Endometrial microvascular endothelial cells (primary cell): ENCODE measurements around the gene L1CAM. TPM values are rescaled to one million over a fixed set of nuclear protein-coding genes. Genes with fewer than 3 reads are reported as not detected.

ENCODE experiments used
- in situ Hi-C: cut with HindIII; loops from 2 replicates; pipeline ENCODE4 v1.10.0; 2017; ENCODE audit warnings: low sequenced_read_pairs, low pct_unique_long_range_greater_than_20kb; ENCODE audit errors: inconsistent ontology term
- total RNA-seq: library from RNA; depleted of rRNA; stranded (reverse); fragments of >200 nt; gene quantifications from one replicate; pipeline ENCODE4 v1.2.3, GENCODE V29; 2015; ENCODE audit errors: inconsistent ontology term

Gene L1CAM
- total RNA-seq, 1 donor from 2014 or later: not detected

DNA sequence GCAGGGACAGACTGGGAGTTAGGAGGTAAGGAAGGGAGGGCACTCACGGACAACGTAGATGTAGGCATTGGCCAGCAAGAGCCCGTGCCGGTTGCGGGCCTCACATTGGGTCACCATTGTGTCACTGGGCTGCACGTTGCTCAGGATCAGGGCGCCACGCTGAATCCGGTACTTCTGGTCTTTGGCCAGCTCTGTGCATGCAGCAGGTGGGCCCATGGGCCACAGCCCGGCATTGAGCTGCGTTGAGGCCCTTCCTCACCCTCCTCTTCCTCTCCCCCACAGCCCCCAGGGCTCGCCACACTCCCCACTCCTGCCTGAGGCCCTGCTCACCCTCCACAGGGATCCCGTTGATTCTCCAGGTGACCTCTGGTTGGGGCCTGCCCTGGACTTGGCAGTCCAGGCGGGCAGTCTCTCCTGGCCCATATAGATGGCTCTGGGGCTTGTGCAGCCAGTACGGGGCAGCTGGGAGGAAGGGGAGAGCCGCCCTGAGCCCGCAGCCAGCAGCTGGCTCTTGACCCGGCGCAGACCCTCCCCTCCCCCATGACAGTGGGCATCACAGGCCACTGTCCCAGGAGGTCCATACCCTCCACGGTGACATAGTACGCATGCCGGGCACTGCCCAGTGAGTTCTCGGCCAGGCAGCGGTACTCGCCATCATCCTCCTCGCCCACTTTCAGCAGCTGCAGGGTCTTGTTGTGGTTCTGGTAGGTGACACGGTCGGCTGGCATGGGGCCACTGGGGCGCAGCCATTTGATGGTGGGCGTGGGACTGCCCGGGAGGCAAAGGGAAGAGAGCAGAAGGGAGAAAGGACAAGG lies 16.3 kb downstream of the L1CAM start:
- in situ Hi-C loops: no loop called here

DNA sequence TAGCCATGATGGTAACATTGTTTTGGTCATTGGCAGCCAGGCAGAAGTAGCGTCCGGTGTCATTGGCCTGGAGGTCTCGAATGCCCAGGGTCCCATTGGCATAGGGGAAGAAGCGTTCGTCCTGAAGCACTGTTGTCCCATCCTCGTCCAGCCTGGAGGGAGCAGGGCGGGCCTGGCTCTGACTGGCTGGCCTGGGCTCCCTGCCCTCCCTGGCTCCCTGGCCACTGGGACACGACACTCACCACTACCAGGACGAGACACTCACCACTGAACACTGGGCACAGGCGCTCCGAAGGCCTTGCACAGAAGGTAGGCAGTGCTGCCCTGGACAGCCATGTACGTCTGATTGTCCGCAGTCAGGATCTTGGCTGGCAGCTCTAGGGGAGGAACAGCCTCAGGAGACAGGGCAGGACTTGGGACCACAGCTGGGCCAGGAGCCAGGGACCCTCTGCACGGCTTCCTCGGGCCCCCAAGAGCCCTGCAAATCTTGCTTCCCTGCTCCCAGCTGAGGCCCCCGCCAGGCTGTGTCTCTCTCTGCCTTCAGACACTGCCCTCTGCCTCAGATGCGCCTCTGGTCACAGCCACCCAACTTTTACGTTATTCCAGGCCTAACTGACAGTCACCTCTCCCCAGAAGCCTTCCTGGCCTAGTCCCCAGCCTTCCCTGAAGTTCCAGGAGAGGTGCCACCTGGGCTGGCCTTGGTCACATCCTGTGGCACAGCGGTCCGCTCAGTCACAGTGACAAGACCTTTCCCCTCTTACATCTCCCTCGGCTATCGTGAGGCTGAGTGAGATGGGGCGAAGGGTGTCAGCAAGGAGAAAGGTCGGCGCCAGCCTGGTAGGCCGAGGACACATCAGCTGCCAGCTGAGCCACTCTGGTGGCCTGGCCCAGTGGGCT lies 17.1 kb downstream of the L1CAM start:
- in situ Hi-C loops: no loop called here

DNA sequence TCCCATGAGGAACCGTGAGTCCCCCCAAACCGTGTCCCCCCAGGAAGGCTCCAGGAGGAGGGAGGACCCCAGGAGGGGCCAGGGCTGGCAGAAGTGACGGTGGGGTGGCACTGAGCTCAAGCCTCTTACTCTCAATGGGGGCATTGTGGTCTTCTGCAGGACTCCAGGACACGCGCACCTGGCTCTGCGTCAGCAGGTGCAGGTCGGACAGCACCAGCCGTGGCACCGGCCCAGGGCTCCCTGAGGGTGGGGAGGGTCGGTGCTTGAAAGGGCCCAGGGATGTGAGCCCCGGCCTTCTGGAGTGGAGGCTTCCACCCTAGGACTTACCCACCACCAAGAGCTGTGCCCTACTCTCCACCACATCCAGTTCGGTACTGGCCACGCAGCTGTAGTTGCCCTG lies 18.3 kb downstream of the L1CAM start:
- in situ Hi-C loops: no loop called here

DNA sequence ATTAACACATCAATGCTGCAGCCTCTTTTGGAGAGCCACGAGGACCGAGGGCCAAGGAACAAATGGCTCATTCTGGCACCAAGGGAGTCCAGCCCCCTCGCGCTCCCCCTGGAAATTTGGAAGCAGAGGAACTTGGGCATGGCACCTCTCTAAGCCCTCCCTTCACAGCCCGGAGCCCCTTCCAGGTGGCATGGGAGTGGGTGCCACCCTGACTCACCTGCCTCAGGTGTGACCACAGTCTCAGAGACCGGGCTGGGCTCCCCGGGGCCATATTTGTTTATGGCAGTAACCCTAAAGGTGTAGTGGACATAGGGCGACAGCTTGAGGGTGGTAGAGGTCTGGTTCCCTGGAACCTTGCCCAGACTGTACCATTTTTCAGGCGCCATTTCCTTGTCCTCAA lies 18.8 kb downstream of the L1CAM start:
- in situ Hi-C loops: no loop called here

DNA sequence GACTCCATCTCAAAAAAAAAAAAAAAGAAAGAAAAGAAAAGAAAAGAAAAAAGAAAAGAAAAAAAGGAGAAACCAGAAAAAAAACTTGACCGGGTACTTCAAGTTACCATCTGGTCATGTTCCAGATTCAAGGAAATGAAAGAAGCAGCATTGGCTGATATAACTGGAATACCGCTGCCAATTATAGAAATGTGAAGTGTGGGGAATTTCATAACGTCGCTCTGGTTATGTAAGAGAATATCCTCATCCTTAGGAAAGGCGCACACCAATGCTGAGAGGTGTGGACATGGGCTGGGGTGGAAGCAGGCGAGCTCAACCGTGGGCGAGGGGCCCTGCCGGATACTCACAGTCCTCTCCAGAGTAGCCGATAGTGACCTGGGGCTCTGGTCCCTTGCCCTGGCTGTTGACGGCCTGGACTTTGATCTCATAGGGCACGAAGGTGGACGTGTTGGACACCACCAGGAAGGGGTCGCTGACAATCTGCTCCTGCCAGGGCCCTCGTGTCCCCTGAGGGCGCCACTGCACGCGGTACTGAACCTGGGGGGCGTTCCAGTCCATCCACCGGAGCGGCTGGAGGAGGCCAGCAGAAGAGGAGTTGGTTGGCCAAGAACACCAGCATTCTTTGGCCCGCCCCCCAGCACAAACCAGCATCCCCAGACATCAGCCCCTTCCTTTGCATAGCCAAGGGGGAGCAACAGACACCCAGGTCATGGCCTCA lies 19.5 kb downstream of the L1CAM start:
- in situ Hi-C loops: no loop called here

DNA sequence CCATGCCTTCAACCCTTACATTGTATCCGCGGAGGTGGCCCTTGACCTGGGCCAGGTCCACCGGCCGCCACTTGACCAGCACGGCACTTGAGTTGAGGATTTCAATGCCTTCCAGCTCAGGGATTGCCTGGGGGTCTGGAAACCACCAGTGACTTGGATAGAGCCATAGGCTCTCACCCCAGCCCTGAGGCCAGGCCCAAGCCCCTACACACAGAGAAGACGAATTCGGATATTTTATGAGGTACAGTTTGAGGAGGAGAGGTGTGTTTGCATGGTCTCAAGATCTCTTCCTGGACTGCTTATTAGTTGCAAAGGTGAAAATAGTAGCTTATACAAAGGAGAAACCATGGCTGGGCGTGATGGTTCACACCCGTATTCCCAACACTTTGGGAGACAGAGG lies 20.3 kb downstream of the L1CAM start:
- in situ Hi-C loops: no loop called here

- in situ Hi-C loops: no loop called here
Observed at GRCh38 chrX:153865321-153865580, 20.7 kb downstream of the L1CAM start.

GRCh38 chrX:153864561-153865320 lies 21.2 kb downstream of the L1CAM start:
- in situ Hi-C loops: no loop called here

DNA sequence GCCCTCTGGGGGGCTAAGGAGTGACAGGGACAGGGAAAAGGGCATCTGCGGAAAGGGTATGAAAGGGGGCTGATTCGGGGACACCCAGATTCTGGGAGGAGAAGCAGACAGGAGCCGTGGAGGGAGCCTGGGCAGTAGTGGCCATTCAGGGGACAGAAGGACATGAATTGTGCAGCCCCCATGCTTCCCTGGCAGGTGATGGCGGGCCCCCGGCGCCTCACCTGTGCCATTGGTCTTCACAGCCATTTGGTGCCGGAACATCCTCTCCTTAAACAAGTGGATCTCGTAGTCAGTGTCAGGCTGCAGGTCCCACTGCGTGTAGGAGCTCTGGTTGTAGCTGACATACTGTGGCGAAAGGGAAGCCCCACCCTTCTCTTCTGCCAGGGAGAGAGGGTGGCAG lies 21.9 kb downstream of the L1CAM start:
- in situ Hi-C loops: no loop called here

- in situ Hi-C loops: no loop called here
Observed at GRCh38 chrX:153863251-153863991, 22.6 kb downstream of the L1CAM start.

GRCh38 chrX:153862369-153863250 lies 23.4 kb downstream of the L1CAM start:
- in situ Hi-C loops: no loop called here

DNA sequence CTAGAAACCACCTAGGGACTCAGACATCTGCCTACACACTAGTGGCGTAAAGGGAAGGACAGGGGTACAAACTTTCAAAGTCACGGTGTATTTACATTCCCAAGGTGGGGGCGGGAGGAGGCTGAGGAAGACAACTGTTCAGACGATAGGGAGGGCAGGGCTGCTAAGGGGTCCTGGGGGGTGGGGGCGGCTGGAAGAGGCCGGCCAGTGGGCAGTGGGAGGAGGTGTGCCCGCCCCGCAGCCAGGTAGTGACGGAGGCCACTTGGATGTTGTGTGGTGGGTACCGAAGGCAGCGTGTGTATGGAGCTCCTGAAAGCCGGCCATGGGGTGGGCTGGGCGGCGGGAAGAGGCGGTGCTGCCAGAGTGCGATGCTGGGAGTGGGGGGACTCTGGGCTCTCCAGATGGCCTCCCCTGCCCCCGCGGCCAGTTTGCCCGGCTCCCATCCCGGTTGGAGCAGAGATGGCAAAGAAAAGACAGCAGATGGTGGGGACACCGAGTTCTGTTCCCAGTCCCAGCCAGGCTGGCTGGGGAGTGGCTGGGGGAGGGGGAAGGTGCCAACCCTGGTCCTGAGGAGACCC lies 24.2 kb downstream of the L1CAM start:
- in situ Hi-C loops: no loop called here

DNA sequence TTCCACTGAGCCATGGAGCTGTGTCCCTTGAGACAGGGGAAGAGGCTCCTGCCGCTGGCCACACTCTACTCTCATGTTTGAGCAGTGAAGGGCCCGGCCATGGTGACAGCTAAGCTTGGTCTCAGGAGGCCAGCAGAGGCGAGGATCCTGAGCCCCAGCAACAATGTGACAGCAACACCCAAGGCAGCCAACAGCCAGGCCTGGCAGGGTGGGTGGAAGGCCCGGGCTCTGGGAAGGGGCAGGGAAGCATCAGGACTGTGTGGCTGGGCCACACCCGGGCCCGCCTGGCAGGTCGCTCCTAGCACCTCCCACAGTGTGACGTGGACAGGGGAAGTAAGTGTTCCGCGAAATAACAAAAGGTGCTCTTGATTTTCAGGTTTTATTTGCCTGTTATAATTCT lies 24.8 kb downstream of the L1CAM start:
- in situ Hi-C loops: no loop called here

GRCh38 chrX:153857348-153857903 lies 28.5 kb downstream of the L1CAM start:
- in situ Hi-C loops: no loop called here

GRCh38 chrX:153854702-153855101 lies 31.3 kb downstream of the L1CAM start:
- in situ Hi-C loops: no loop called here

GRCh38 chrX:153853902-153854267 lies 32.1 kb downstream of the L1CAM start:
- in situ Hi-C loops: no loop called here
